Mammary epithelial cell (primary cell): ENCODE results near the gene ASH1L.

Experiments
- EZH2 ChIP-seq: IDR thresholded peaks from 2 replicates; pipeline ENCODE4 v1.6.1; 2012; ENCODE audit warnings: low read length, inconsistent platforms, borderline replicate concordance
- TF ChIP-seq, protein P1 (sequence below), 2 donors: IDR thresholded peaks in 1 of 2; conservative IDR thresholded peaks in 1 of 2; 2 replicates each; pipeline ENCODE4 v1.5.1; 2011 to 2012; ENCODE audit warnings: inconsistent platforms in 2 of 2, low read length in 2 of 2, mild to moderate bottlenecking in 2 of 2, control low read depth in 1 of 2, low read depth in 1 of 2; ENCODE audit not compliant: insufficient read depth in 1 of 2; ENCODE audit errors: extremely low read depth in 1 of 2

DNA sequence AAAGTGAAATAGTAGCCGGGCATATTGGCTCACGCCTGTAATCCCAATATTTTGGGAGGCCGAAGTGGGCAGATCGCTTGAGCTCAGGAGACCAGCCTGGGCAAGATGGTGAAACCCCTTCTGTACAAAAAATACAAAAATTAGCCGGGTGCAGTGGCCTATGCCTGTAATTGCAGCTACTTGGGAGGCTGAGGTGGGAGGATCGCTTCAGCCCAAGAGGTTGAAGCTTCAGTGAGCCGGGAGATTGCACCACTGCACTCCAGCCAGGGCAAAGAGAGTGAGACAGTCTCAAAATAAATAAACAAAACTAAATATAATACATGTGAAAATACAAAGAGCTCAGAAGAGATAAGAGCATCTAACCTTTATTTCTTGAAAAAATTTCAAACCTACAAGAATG lies 45.1 kb upstream of the ASH1L start:
- TF ChIP-seq, protein P1, sequence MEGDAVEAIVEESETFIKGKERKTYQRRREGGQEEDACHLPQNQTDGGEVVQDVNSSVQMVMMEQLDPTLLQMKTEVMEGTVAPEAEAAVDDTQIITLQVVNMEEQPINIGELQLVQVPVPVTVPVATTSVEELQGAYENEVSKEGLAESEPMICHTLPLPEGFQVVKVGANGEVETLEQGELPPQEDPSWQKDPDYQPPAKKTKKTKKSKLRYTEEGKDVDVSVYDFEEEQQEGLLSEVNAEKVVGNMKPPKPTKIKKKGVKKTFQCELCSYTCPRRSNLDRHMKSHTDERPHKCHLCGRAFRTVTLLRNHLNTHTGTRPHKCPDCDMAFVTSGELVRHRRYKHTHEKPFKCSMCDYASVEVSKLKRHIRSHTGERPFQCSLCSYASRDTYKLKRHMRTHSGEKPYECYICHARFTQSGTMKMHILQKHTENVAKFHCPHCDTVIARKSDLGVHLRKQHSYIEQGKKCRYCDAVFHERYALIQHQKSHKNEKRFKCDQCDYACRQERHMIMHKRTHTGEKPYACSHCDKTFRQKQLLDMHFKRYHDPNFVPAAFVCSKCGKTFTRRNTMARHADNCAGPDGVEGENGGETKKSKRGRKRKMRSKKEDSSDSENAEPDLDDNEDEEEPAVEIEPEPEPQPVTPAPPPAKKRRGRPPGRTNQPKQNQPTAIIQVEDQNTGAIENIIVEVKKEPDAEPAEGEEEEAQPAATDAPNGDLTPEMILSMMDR (conservative IDR thresholded peaks at IDR 0.05 in 1 of 2, IDR thresholded peaks at IDR 0.05 in 1 of 2; ENCODE audit: extremely low read depth in 1 of 2, insufficient read depth in 1 of 2, low read depth in 1 of 2, low read length in 2 of 2), result no peak
- TF ChIP-seq EZH2, result no peak
